EL (cell line): ENCODE results near the gene CMTM4.

Experiments used
- DNase-seq: peaks from one replicate; pipeline ENCODE4 v3.0.0-alpha.2; 2016

The CMTM4 gene

DNA sequence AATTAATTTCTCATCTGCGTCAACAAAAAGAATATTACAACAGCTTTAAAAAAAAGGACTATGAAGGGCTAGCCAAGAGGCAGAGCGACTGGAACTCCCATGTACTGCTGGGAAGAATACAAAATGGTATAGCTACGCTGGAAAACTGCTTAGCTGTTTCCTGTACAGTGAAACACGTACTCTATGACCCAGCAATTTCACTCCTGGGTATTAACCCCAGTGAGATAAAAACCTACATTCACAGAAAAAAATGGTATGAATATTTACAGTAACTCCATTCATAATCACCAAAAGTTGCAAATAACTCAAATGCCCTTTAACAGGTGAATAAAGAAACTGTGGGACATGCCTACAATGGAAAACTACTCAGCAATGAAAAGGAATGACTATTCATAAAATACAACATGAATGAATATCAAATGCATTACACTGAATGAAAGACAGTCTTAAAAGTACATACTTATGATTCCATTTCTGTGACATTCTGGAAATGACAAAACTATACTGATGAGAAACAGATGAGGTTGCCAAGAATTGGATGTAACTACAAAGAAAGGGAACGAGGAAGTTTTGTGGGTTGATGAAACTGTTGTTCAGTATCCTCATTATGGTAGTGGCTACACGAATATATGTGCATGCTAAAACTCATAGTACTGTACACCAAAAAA is 27.6 kb downstream of the CMTM4 start:
- peak; percentile 41 for DNase-seq

DNA sequence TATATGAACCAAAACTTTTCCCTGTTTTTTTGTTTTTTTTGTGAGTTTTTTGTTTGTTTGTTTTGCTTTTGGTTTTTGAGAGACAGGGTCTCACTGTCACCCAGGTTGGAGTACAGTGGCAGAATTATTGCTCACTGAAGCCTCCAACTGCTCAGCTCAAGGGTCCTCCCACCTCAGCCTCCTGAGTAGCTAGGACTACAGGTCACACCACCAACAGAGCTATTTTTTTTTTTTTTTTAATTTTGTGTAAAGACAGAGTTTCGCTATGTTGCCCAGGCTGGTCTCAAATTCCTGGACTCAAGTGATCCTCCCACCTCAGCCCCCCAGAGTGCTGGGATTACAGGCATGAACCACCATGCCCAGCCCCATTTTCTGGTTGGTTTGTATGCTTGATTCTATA is 28.6 kb downstream of the CMTM4 start:
- no peak for DNase-seq

DNA sequence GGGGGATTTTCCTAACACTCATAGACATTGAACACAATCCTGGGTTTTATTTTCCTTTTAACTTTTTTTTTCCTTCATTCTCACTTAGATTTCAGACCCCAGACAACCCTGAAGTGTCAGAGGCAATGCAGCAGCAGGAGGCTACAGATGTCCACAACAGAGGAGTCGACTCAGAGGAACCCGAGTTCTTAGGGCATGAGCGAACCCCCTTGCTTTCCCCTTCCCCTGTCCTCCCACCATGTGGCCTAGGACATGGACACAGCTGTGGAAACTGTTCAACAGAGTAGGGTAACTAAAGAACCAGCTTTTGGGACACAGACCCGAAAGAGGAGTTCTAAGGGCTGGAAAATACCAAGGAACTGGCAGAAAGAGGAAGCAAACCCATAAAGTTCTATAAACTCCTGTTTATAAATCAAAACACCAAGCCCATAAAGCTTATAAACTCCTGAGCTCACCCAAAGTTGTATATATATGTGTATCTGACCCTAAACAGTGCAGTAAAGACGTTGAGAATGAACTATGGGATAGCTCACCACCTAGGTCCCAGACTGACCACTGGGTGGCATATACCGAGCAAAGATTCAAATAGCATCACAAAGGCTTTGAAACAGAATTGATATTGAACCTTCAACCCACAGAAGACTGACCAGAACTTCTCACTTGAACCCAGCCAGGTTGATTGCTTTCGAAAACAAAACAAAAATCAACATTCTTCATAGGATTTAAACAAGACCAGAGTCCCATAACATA is 33.9 kb downstream of the CMTM4 start:
- DNase-seq = peak; percentile 37

DNA sequence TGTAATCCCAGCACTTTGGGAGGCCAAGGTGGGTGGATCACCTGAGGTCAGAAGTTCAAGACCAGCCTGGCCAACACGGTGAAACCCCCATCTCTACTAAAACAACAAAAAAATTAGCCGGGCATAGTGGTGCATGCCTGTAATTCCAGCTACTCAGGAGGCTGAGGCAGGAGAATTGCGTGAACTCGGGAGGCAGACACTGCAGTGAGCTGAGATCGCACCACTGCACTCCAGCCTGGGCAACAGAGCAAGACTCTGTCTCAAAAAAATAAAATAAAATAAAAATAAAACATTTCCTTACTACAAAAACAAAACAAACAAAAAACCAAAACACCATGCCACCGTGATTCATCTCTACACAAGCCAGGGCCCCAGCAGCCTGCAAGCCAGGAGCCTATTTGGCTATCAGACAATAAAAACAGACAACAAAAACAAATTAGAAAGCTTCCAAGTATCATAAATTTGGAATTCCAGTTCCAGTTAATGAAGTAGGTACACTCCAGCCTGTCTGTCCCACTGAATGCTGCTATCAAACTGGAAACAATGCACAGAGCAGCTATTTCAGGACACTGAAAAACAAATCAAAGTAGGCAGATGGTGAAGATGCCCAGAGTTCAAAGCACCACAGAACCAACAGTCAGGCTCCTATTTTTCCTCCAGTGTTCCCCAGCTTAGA is 34.7 kb downstream of the CMTM4 start:
- peak; percentile 29 for DNase-seq

DNA sequence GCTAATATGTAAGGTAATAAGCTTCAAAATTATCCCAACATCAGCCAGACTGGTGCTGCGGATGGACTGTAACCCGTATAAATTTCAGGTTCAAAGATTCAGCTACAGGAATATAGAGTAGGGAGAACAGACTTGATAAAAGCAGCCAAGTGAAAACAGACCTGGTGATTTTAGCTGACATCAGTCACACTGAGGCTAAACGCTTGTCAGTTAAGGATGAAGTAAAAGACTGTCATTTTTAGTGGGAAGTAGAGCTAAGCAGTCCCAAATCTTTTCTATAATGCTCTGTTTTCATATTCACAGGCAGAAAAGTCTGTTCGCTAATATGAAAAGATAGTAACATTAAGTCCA is 35.4 kb downstream of the CMTM4 start:
- DNase-seq = no peak

DNA sequence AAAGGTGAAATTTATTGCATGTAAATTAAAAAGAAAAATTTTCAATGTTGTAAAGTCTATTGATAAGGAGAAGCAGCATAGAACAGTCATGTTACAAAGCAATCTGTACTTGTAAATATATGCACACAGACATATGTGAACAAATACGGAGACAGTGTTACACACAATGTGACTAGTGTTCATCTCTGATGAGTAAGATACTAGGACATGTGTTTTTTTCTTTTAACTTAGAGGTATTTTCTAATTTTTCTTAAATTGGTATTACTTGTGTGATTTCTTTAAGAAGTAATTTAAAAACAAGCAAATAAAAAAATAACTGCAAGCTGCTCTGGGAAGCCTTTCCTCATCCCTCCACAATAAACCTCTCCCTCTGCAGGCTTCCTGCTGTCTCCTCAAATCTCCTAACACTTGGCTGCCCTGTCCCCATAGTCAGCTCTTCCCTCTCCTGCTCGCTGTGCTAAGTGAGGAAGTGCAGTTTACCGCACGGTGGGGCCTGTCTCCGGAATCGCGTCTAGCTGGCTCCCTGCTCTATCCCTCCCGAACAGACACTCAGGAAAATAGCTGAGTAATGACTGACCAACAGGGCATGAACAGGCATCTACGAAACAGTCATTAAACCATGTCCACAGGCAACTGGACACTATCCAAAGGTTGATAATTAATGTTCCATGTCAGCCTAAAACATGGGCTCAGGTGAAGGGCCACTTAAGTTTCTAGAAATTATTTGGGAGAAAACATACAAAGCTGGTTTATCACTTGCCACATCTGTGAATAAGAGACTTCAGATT is 35.9 kb downstream of the CMTM4 start:
- peak; percentile 89 for DNase-seq

DNA sequence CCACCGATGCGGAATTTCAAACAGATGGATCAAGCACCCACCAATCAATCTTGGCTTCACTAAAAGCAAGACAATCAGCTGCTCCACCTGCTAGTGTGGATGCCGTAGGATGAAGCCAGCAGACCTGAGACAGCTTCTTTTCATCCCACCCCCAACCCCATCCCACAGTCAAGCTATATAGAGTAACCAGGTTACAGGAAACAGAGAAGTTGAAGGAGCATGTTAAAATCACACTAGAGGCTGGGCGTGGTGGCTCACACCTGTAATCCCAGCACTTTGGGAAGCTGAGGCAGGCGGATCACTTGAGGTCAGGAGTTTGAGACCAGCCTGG is 37.7 kb downstream of the CMTM4 start:
- DNase-seq = no peak

DNA sequence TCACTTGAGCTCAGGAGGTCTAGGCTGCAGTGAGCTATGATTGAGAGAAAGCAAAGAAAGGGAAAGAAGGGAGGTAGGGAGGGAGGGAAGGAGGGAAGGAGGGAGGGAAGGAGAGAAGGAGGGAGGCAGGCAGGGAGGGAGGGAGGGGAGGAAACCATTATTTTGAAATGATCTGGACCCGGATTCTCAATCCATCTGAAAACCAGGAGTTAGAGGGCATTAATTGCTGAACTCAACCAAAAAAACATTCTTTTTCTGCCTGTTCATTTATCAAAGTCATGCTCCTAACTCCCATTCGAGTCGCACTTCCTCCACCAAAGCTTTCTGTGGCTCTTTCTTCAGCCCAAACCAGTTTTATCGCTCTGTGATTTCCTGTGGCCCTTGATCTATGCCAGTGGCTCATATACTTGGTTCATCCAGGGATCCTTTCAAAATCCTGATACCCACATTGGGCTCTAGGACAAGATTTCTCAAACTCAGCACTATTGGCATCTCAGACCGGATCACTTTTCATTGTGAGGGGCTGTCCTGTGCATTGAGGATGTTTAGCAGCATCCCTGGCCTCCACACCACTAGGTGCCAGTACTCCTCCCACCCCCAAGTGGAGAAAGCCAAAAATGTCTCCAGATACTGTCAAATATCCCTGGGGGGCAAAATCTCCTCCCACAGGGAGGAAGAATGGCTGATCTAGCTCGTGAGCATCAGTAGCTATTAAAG is 38.2 kb downstream of the CMTM4 start:
- DNase-seq = no peak

DNA sequence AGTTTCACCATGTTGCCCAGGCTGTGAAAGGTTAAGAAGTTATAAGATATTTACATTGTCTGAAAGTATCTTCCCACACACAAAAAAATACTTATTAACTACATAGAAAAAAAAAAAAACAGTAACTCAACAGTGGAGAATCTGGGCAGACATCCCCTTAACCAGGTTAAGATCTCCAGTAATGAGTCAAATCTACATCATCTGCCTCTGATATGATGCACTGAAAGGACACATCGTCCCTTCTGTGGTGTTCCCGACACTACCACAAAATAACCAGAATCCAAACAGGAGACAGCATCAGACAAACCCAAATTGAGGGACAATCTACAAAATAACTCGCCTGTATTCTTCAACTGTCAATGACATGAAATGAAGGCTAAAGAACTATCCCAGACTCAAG is 40.0 kb downstream of the CMTM4 start:
- no peak for DNase-seq

DNA sequence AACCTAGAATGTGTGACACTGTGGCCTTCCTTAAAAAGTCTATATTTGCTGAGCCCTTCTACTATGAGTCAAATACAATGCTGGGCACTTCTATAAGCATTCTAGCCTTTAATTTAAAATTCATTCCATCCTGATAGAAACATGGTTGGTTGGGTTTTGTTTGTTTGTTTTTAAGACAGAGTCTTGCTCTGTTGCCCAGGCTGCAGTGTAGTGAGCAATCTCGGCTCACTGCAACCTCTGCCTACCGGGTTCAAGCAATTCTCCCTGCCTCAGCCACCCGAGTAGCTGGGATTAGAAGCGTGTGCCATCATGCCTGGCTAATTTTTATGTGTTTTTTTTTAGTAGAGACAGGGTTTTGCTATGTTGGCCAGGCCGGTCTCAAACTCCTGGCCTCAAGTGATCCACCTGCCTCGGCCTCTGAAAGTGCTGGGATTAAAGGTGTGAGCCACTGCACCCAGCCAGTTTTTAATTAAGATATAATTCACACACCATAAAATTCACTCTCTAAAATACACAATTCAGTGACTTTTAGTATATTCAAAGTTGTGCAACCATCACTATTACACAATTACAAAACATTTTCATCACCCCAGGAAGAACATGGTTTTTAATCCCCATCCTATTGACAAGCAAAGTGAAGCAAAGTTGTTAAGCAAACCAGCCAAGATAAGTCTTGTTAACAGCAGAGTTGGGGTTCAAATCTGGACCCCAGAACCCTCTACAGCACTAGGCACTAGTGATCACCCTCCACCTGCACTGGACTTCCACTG is 42.8 kb downstream of the CMTM4 start:
- DNase-seq = no peak

DNA sequence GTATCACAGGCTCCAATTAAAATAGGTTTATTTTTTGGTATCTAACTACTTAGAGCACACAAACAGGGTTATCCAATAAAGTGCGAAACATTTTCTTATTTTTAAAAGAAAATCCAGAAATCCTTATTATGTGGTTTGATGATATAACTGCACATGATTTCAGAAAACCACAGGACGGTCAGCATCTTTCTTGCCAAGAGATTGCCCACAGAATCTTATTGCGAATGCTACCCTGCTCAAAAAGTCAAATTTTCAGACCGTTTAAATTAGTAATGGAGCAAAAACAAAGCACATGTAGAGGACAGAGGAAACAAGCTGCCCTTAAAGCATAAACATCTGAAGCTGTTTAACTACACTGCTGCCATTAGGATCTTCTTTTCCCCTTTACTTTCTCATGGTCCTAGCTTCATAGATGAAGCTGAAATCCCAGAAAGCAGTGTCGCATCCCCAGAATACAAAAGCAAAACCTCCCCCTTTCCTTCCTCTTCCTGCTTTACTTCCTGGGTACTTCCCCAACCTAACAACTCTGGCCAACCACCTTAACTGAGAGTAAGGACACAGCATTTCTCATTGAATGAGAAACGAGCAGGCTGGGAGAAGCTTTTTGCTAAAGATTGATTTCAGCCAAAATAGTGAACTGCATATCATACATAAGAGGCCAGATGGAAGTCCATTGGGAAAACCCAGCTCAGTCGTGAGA is 43.7 kb downstream of the CMTM4 start:
- no peak for DNase-seq

DNA sequence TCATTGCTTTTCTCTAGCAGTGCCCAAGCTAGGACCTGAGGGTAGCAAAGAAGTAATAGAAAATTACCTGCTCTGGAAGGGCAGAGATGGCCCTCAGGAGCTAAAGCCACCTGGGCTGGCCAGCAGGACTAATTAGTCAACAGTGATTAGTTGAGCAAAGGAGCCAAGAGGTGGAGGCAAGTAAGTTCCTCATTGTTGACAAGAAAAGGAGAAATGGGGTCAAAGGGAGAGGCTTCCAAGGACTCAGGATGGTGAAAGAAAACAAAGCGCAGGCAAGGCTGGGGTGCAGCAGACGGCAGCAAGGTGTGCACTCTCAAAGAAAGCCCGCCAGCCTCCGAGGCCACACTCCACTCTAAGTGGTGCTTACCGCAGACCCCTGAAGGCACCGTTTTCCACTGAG is 44.6 kb downstream of the CMTM4 start:
- no peak for DNase-seq

DNA sequence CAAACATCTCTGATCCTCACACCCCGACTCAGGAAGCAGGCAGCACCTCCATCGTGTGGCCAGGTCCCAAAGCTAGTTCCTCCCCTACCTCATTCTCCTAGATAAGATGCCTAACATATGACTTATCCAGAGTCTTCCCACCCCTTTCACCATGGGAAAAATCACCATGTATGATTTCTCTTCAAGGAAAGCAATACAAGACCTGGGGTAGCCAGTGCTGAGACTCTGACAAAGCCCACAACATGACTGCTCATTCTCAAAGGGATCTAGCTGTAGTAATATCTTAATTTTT is 45.1 kb downstream of the CMTM4 start:
- DNase-seq = no peak

DNA sequence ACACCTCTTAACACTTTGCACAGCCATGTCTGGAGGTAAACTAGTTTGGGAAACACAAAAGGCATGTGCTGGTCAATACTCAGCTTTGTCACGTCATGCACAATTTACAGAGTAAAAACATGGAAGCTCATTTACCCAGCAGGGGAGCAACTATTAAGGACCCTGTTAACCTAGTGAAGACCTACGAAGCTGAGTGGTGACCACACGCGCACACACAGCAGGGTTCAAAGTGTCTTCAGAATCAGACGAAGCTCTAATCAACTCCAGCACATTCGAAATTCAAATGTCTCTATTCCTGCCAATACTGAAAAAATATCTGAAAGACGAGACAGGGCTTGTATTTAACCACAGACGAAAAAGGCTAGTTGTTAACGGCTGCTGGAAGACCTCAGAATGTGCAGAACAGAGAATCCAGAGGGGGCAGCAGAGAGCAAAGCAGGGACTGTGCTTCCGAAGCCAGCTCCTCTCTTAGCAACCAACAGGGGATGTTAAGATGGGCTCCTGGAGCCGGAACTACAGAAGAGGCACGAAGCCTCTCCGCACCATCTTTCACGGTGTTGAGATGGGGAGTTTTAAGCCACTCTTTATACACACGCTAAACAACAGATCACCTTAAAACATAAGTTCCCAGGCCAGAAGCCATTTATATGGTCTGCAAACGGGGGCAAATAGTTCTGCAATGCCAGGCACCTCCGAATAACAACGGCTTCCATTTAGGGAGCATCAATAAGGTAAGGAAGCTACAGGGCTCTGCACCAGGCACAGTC is 45.7 kb downstream of the CMTM4 start:
- DNase-seq = peak; percentile 78

DNA sequence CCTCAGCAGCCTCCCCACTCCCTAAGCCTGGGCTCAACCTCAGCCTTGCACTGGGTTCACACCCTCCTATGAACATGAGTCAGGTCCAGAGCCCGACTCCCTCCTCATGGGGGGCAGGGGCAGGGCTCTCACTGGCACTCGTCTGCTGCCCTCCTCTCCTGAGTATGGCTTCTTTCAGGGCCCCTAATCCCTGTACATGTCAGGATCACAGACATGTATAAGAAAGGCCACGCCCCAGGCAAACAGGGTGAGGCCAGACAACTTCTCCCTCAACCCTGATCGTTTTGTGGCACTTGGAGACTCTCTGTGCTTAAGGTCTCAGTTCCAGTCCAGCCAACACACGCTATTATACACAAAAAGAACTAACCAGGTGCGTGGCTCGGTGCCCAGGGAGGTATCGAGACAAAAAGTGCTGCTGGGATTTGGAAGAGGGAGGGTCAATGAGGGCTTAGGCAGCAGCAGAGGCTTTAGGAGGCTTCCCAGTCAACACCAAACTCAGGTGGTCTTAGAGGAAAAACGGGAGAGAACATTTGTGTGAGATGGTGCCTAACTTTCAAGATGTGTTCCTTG is 46.8 kb downstream of the CMTM4 start:
- DNase-seq = no peak

DNA sequence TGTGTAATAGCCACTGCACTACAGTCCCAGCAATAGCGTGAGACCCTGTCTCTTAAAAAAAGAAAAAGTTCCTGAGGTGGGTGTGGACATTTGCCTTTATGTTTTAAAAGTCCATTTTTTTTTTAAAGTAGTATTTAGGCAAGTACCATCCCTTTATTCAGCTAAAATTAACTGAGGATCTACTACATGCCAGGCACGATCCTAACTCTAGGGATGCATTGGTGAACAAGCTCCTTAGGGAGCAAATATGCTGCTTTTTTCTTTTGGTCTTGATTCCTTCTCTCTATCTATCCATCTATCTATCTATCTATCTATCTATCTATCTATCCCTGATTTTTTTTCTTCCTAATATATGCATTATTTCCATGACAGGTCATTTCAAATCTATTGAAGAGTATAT is 47.4 kb downstream of the CMTM4 start:
- no peak for DNase-seq

DNA sequence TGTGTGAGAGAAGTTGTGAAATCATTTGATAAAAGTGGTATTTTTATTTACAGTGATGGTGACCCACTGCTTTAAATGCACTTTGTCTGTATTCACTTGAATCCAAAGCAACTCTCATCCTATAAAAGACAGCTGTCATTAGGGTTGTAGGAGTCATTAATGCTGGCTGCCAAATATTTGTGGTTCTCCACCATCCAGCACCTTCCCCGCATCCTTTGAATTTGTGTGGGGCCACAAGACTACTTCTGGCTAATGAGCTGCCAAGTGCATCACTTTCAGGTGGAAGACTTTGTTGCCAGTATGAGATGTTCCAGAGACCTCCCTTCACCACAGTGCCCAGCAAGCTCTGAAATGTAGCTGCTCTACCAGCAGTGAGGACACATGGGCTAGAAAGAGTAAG is 48.7 kb downstream of the CMTM4 start:
- DNase-seq = no peak

DNA sequence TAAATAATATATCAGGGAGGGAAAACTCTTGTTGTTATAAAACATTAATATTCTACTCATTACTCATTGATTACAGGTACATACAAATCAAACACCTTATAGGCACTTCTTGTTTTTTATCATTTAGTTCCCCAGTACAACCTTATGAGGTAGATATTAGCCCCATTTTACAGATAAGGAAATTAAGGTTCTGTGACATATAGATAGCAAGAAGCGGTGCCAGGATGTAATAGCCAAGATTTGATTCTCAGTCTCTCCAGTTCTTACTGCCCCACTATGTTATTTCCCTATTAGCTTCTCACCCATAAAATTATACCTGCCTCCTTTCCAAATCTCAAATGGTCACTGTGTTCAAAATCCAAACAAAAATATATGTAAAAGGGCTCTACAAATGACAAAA is 55.2 kb downstream of the CMTM4 start:
- DNase-seq = no peak

DNA sequence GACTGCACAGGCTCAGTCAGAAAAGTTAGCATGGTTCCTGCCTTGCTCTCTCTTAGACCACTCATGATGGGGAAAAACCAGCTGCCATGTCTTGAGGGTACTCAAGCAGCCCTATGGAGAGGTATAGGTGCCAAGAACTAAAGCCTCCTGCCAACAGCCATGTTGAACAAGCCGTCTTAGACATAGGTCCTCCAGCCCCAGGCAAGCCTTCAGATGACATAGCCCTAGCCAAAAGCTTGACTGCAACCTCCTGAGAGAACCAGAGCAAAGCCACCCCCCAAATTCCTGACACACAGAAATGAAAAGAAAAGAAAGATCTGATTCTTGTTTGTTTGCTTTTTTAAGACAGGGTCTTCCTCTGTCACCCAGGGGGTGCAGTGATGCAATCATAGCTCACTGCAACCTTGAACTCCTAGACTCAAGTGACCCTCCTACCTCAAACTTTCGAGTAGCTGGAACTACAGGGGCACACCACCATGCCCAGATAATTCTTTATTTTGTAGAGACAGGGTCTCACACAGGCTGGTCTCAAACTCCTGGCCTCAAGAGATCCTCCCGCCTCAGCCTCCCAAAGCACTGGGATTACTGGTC is 55.7 kb downstream of the CMTM4 start:
- DNase-seq = no peak
